Right lobe of liver (tissue), 6 donors: ENCODE data around the gene DNAJC5. TPM values are rescaled to one million over a fixed set of nuclear protein-coding genes. Genes with fewer than 3 reads are reported as not detected.

ENCODE experiments used
- ATAC-seq, 4 donors: fragments of 200-7000 bp; cut with Tn5 transposase; one replicate each; pipeline ENCODE4 v1.9.1; 2020; ENCODE audit warnings: mild to moderate bottlenecking in 4 of 4, moderate library complexity in 4 of 4
- DNase-seq, 3 donors: peaks; one replicate each; pipeline ENCODE4 v3.0.0-alpha.2; 2020
- H3K27ac ChIP-seq, 3 donors: fragments of 200-600 bp; one replicate each; pipeline ENCODE4 v1.8.0; 2022
- H3K27me3 ChIP-seq, 2 donors: fragments of 200-600 bp; one replicate each; pipeline ENCODE4 v1.8.0; 2022
- H3K36me3 ChIP-seq, 4 donors: fragments of 200-600 bp; sonication (generic) in 1 of 4; one replicate each; pipeline versions ENCODE4 v1.5.1 to v1.8.0; 2017 to 2022; ENCODE audit warnings: control low read depth in 1 of 4
- H3K4me1 ChIP-seq, 4 donors: fragments of 200-600 bp; sonication (generic) in 1 of 4; one replicate each; pipeline versions ENCODE4 v1.5.1 to v1.8.0; 2017 to 2022; ENCODE audit warnings: control low read depth in 1 of 4
- H3K4me3 ChIP-seq, 3 donors: fragments of 200-600 bp; one replicate each; pipeline ENCODE4 v1.8.0; 2022
- H3K9me3 ChIP-seq, 4 donors: fragments of 200-600 bp; sonication (generic) in 1 of 4; one replicate each; pipeline versions ENCODE4 v1.5.1 to v1.8.0; 2017 to 2022; ENCODE audit warnings: control low read depth in 1 of 4
- POLR2A ChIP-seq: fragments of 450-650 bp; IDR thresholded peaks from one replicate; pipeline ENCODE4 v1.6.1; 2017; ENCODE audit warnings: antibody characterized with exemption, mild to moderate bottlenecking
- WGBS: methylation state at CpG from one replicate; pipeline ENCODE4 v1.1.6; 2018; ENCODE audit warnings: low coverage, low lambda C conversion rate; ENCODE audit not compliant: insufficient coverage; ENCODE audit errors: missing lambda C conversion rate; 5-methylcytosine and 5-hydroxymethylcytosine counted together
- intact Hi-C, 2 donors: fragments of 100-400 bp; cut with DNase I; formaldehyde crosslinking; loops; one replicate each; pipeline versions ENCODE4 v1.11.2 to v1.14.1; 2022
- total RNA-seq, 6 experiments: library from RNA; depleted of rRNA in 2 of 6; stranded (reverse); fragments of >200 nt in 2 of 6; fragmentation: NEBNext Ultra II Directional in 3 of 6; extraction: Animal tissue kit (Norgen Biotek cat#: 25700) in 3 of 6; gene quantifications; one replicate each; pipeline versions ENCODE4 v1.1.0 to v1.2.4, GENCODE V29; 2016 to 2023
- TF ChIP-seq, protein P1 (sequence below), 4 donors: fragments of 200-600 bp in 3 of 4; fragments of 450-650 bp in 1 of 4; IDR thresholded peaks; one replicate each; pipeline versions ENCODE4 v1.5.1 to v1.8.0; 2016 to 2022; ENCODE audit warnings: antibody characterized with exemption in 4 of 4, mild to moderate bottlenecking in 2 of 4
- donor health status: DM: no; HTN: yes; CAD: no.
- donor health status: DM: no; HTN: no; CAD: no.
- donor health status: DM: no; HTN: no; CAD: no.
- donor health status: DM: no; HTN: yes; CAD: no.
- donor health status: DM: no; HTN: yes; CAD: no.

DNAJC5 gene
- total RNA-seq, 6 experiments from 2014 or later, result 10.7 to 26.0 (median 15.1) TPM

DNA sequence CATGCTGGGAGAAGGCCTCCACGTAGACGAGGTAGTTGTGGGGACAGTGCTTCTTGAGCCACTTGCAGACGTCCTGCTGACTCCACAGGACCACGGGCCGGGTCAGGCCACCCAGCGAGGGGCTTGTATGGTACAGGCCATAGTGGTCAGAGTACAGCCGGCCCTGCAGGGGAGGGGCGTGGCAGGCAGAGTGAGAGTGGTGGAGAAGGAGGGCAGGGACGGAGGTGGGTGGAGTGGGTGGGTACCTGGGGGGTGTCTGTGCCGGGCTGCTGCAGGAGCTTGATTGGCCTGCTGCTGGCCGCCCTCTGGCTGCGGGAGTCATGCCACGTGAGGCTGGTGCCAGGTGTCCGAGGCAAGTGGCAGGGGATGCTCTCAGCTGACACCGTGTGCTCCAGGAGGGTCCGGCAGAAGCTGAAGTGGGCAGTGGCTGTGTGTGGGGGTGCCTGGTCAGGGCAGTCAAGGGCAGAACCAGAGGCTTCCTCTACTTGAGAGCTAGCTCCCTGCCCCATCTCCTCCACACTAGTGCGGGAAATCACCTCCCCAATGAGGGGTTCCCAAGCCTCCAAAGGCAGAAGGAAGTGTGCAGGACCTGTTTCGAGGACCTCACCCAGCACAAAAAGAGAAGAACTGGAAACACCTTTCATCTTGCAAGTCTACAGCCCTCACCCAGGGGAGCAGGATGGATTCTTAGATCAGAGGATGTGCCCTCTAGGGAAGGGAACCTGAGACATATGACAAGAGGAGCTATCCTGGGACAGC, 82.2 kb downstream of the DNAJC5 start:
- H3K4me1 ChIP-seq, result peaks cover 0 to 31% (median 14%) of the 10 kb centered on the region in 4 donors
- intact Hi-C loops, result loop anchor here (10.0 kb wide), 2 partner anchors 432 to 442 kb away; partner anchors contain the start of genes PTK6 (in 1 of the 2) and SRMS (in 1 of the 2)
- no peaks in the 10 kb centered on the region for H3K36me3 ChIP-seq
- TF ChIP-seq, protein P1, sequence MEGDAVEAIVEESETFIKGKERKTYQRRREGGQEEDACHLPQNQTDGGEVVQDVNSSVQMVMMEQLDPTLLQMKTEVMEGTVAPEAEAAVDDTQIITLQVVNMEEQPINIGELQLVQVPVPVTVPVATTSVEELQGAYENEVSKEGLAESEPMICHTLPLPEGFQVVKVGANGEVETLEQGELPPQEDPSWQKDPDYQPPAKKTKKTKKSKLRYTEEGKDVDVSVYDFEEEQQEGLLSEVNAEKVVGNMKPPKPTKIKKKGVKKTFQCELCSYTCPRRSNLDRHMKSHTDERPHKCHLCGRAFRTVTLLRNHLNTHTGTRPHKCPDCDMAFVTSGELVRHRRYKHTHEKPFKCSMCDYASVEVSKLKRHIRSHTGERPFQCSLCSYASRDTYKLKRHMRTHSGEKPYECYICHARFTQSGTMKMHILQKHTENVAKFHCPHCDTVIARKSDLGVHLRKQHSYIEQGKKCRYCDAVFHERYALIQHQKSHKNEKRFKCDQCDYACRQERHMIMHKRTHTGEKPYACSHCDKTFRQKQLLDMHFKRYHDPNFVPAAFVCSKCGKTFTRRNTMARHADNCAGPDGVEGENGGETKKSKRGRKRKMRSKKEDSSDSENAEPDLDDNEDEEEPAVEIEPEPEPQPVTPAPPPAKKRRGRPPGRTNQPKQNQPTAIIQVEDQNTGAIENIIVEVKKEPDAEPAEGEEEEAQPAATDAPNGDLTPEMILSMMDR (IDR thresholded peaks at IDR 0.05), result no peak
- no peak for TF ChIP-seq POLR2A
- H3K9me3 ChIP-seq, result no peaks in the 10 kb centered on the region
- DNase-seq (peak in 1 of 3 donors; percentile 54), ATAC-seq (no peak)
- no peak overlapping the region for H3K4me3 ChIP-seq
- WGBS, result 50% methylated on average over 4 of the region's 18 CpGs
- H3K27ac ChIP-seq, result no peak overlapping the region
- H3K27me3 ChIP-seq, result no peaks in the 10 kb centered on the region

DNA sequence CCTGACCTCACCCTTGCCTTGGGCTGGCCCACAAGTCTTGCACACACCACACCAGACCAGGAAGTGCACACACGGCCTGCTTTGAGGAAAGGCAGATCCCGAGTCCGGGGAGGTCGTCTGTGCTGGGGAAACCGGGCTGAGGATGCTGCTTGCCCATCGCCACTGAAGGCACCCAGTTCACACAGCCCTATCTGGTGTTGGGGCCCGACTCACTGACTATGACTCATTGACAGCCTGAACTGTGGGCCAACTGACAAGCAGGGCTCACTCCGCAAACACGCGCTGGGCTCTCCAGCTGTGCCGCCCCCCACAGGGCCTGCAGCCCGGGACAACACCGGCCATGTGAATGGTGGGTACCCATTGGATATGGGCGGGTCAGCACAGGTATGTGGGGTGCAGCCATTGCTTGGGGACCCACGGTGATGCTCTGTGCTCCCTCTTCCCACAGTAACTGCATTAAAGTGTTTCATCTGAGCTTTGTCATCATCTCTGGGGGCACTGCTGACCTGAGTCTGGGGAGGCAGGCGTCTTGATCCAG, 82.9 kb downstream of the DNAJC5 start:
- no peaks in the 10 kb centered on the region for H3K9me3 ChIP-seq
- ATAC-seq (peak in 1 of 4 donors; percentile 7), DNase-seq (peak in 2 of 3 donors; percentile 48 to 56)
- TF ChIP-seq POLR2A, result no peak
- TF ChIP-seq, protein P1 (IDR thresholded peaks at IDR 0.05), result no peak
- H3K4me1 ChIP-seq, result peaks cover 0 to 35% (median 16%) of the 10 kb centered on the region in 4 donors
- H3K36me3 ChIP-seq, result peaks cover 0 to 2% (median 0%) of the 10 kb centered on the region in 4 donors
- intact Hi-C loops, result loop anchor here (10.0 kb wide), 2 partner anchors 433 to 443 kb away; partner anchors contain the start of genes PTK6 (in 1 of the 2) and SRMS (in 1 of the 2)
- 47% methylated on average over 3 of the region's 16 CpGs for WGBS
- H3K27me3 ChIP-seq, result no peaks in the 10 kb centered on the region
- H3K27ac ChIP-seq, result no peak overlapping the region
- no peak overlapping the region for H3K4me3 ChIP-seq

DNA sequence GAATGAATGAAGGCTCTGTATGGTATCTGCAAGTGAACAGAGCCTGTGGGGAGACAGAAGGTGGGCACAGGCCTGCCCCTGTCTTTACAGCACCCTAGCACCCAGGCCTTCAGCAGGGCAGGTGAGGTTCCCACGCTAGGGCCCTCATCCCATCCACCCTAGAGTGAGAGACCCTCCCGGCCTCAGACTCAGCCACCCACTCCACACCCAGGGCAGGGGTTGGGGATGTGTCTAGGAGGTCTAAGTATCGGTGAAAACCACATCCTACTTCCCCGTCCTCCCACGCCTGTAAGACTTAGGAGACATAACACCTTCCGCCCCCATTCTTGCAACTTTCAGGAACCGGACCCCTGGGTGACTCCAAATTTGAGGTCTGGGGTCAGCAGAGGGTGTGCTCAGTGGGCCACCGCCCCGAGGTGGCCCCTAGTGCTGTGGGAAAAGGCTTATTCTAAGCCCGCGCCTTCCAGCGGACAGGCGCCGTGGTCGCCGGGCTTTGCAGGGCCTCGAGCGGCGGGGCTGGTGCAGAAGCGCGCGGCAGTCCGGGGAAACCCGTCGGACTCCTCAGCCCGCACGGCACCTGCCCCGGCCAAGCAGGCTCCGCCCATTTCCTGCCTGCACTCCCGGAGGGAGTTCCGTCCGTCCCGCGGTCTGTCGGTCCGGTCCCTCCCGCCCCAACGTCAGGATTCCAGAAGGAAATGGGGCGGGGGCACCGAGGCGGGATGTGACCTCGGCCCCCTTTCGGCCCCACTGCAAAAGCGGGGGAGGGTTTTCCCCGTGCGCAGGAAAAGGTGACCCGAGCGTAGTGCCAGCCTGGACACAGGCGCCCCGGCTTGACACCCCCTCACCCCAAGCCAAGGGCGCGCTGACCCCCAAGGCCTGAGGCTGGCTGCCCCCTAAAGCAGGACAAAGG, 83.6 kb downstream of the DNAJC5 start:
- TF ChIP-seq, protein P1 (IDR thresholded peaks at IDR 0.05), result no peak
- peak; percentile 76 for TF ChIP-seq POLR2A
- no peaks in the 10 kb centered on the region for H3K27me3 ChIP-seq
- H3K36me3 ChIP-seq, result peaks cover 0 to 5% (median 0%) of the 10 kb centered on the region in 4 donors
- H3K27ac ChIP-seq, result peak overlapping the region; percentile 15 to 51 (median 47)
- H3K4me3 ChIP-seq, result peak overlapping the region; percentile 54 to 65 (median 63)
- peaks cover 0 to 35% (median 16%) of the 10 kb centered on the region in 4 donors for H3K4me1 ChIP-seq
- peak; percentile 87 to 92 (median 87) for DNase-seq
- WGBS, result 3% methylated on average over 19 of the region's 52 CpGs
- ATAC-seq, result peak; percentile 47 to 63 (median 58)
- intact Hi-C loops, result loop anchor here (10.0 kb wide), 2 partner anchors 434 to 444 kb away; partner anchors contain the start of genes PTK6 (in 1 of the 2) and SRMS (in 1 of the 2)
- H3K9me3 ChIP-seq, result no peaks in the 10 kb centered on the region

DNA sequence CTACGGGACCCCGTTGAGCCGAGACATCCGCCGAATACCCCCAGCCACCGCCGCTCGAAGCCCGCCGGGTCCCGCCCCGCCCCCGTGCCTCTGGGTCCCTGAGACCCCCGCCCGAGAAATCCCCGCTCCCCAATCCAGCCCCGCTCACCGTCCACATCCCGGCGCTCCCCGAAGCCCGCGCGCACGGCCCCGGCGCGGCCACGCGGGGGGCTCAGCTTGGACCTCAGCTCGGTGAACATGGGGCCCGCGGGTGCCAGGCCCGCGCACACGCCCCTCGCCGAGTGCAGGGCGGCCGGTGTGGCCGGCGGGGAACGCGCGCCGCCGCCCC, 84.3 kb downstream of the DNAJC5 start:
- Histone ChIP-seq H3K27me3 (no peaks in the 10 kb centered on the region), H3K4me3 (peak overlapping the region; percentile 54 to 65 (median 63)), H3K9me3 (no peaks in the 10 kb centered on the region), H3K27ac (peak overlapping the region in 2 of 3 donors; percentile 47 to 51), H3K36me3 (peaks cover 0 to 8% (median under 1%) of the 10 kb centered on the region in 4 donors), H3K4me1 (peaks cover 0 to 32% (median 14%) of the 10 kb centered on the region in 4 donors)
- peak in 1 of 3 donors; percentile 36 for DNase-seq
- WGBS, result 0% methylated on average over 1 of the region's 47 CpGs
- intact Hi-C loops, result loop anchor here (10.0 kb wide), 2 partner anchors 434 to 444 kb away; partner anchors contain the start of genes PTK6 (in 1 of the 2) and SRMS (in 1 of the 2)
- no peak for TF ChIP-seq POLR2A
- TF ChIP-seq, protein P1 (IDR thresholded peaks at IDR 0.05), result no peak
- no peak for ATAC-seq
